ENCODE measurements around the gene PTBP3. TPM values are rescaled to one million over a fixed set of nuclear protein-coding genes. Genes with fewer than 3 reads are reported as not detected.

PTBP3 gene
- total RNA-seq, 4 donors from 2014 or later, result 24.5 to 50.3 (median 39.7) TPM

GRCh38 chr9:112354081-112354743, 20.8 kb upstream of the PTBP3 start:
- DNase-seq (ENCODE audit: low spot score), result no peak
- TF ChIP-seq CTCF (IDR thresholded peaks at IDR 0.05), result no peak
- no peak for ATAC-seq (ENCODE audit: low FRiP score)

GRCh38 chr9:112352209-112352608, 18.8 kb upstream of the PTBP3 start:
- DNase-seq (ENCODE audit: low spot score) (no peak), ATAC-seq (ENCODE audit: low FRiP score) (no peak)
- TF ChIP-seq CTCF (IDR thresholded peaks at IDR 0.05), result no peak

- ATAC-seq (ENCODE audit: low FRiP score) (no peak), DNase-seq (ENCODE audit: low spot score) (no peak)
- no peak for TF ChIP-seq CTCF (IDR thresholded peaks at IDR 0.05)
These were observed 17.8 kb upstream of the PTBP3 start for GRCh38 chr9:112351184-112351583.

GRCh38 chr9:112349008-112349333, 15.6 kb upstream of the PTBP3 start:
- DNase-seq (ENCODE audit: low spot score) (no peak), ATAC-seq (ENCODE audit: low FRiP score) (no peak)
- no peak for TF ChIP-seq CTCF (IDR thresholded peaks at IDR 0.05)

GRCh38 chr9:112348257-112349007, 15.0 kb upstream of the PTBP3 start:
- TF ChIP-seq CTCF (IDR thresholded peaks at IDR 0.05), result no peak
- DNase-seq (ENCODE audit: low spot score) (peak; percentile 79), ATAC-seq (ENCODE audit: low FRiP score) (no peak)

GRCh38 chr9:112341730-112342129, 8.3 kb upstream of the PTBP3 start:
- DNase-seq (ENCODE audit: low spot score), result no peak
- ATAC-seq (ENCODE audit: low FRiP score), result no peak
- TF ChIP-seq CTCF (IDR thresholded peaks at IDR 0.05), result no peak

- TF ChIP-seq CTCF (IDR thresholded peaks at IDR 0.05), result no peak
- no peak for ATAC-seq (ENCODE audit: low FRiP score)
- no peak for DNase-seq (ENCODE audit: low spot score)
These were observed 6.5 kb upstream of the PTBP3 start for GRCh38 chr9:112339886-112340285.

Data from omental fat pad (tissue), 4 donors.